ENCODE data around the gene POLDIP3.

- TF ChIP-seq, protein P1, sequence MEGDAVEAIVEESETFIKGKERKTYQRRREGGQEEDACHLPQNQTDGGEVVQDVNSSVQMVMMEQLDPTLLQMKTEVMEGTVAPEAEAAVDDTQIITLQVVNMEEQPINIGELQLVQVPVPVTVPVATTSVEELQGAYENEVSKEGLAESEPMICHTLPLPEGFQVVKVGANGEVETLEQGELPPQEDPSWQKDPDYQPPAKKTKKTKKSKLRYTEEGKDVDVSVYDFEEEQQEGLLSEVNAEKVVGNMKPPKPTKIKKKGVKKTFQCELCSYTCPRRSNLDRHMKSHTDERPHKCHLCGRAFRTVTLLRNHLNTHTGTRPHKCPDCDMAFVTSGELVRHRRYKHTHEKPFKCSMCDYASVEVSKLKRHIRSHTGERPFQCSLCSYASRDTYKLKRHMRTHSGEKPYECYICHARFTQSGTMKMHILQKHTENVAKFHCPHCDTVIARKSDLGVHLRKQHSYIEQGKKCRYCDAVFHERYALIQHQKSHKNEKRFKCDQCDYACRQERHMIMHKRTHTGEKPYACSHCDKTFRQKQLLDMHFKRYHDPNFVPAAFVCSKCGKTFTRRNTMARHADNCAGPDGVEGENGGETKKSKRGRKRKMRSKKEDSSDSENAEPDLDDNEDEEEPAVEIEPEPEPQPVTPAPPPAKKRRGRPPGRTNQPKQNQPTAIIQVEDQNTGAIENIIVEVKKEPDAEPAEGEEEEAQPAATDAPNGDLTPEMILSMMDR (IDR thresholded peaks at IDR 0.05) = no peak
- no peak for TF ChIP-seq ZFX (IDR thresholded peaks at IDR 0.05; ENCODE audit: borderline replicate concordance)
Measured at GRCh38 chr22:42654436-42655073, 39.9 kb upstream of the POLDIP3 start.
